CD14-positive monocyte (primary cell): ENCODE results near the gene ONECUT3. TPM values are rescaled to one million over a fixed set of nuclear protein-coding genes. Genes with fewer than 3 reads are reported as not detected.

Experiments
- DNase-seq, 3 donors: peaks; one replicate each; pipeline ENCODE4 v3.0.0-alpha.2; 2011 to 2022
- H2AFZ ChIP-seq: 2 replicates; pipeline ENCODE4 v1.6.0; 2012; ENCODE audit warnings: mild to moderate bottlenecking, low read depth, low read length, inconsistent platforms; ENCODE audit not compliant: insufficient read depth, poor library complexity, severe bottlenecking
- H3K27ac ChIP-seq, 2 donors: 1 replicate in 1 of 2; 2 replicates in 1 of 2; pipeline ENCODE4 v1.5.1; 2012 to 2013; ENCODE audit warnings: low read length in 2 of 2, control low read depth in 1 of 2, inconsistent platforms in 1 of 2, low read depth in 1 of 2, mild to moderate bottlenecking in 1 of 2
- H3K27me3 ChIP-seq, 2 donors: one replicate each; pipeline versions ENCODE4 v1.6.0 to v1.6.1; 2011 to 2013; ENCODE audit warnings: low read length in 2 of 2; ENCODE audit not compliant: control insufficient read depth in 2 of 2, insufficient read depth in 2 of 2
- H3K36me3 ChIP-seq, 2 donors: replicated peaks in 1 of 2; 1 replicate in 1 of 2; 2 replicates in 1 of 2; pipeline versions ENCODE4 v1.5.1 to v1.6.1; 2012 to 2013; ENCODE audit warnings: low read length in 2 of 2, control low read depth in 1 of 2, inconsistent platforms in 1 of 2, mild to moderate bottlenecking in 1 of 2; ENCODE audit not compliant: insufficient read depth in 2 of 2, control insufficient read depth in 1 of 2
- H3K4me1 ChIP-seq, 2 donors: 1 replicate in 1 of 2; 2 replicates in 1 of 2; pipeline versions ENCODE4 v1.5.1 to v1.6.1; 2012 to 2013; ENCODE audit warnings: low read length in 2 of 2, control low read depth in 1 of 2, inconsistent platforms in 1 of 2, mild to moderate bottlenecking in 1 of 2, moderate library complexity in 1 of 2; ENCODE audit not compliant: insufficient read depth in 2 of 2, control insufficient read depth in 1 of 2
- H3K4me2 ChIP-seq: replicated peaks from 2 replicates; pipeline ENCODE3; 2012; ENCODE audit warnings: low read length, moderate library complexity, mild to moderate bottlenecking; ENCODE audit not compliant: poor library complexity, severe bottlenecking; ENCODE audit errors: extremely low read depth
- H3K4me3 ChIP-seq, 3 experiments: fragments of 200-600 bp in 1 of 3; sonication (generic) in 1 of 3; replicated peaks in 1 of 3; 1 replicate in 2 of 3; 2 replicates in 1 of 3; pipeline ENCODE4 v1.5.1; 2011 to 2013; ENCODE audit warnings: low read length in 3 of 3, mild to moderate bottlenecking in 3 of 3, control low read depth in 2 of 3, low read depth in 2 of 3, inconsistent platforms in 1 of 3, moderate library complexity in 1 of 3
- H3K79me2 ChIP-seq: 2 replicates; pipeline ENCODE4 v1.6.0; 2012; ENCODE audit warnings: mild to moderate bottlenecking, control low read depth, inconsistent platforms, low read length, moderate library complexity; ENCODE audit not compliant: insufficient read depth
- H3K9ac ChIP-seq: 2 replicates; pipeline ENCODE4 v1.6.0; 2017; ENCODE audit warnings: low read length, mild to moderate bottlenecking; ENCODE audit not compliant: insufficient read depth, poor library complexity, severe bottlenecking
- H3K9me3 ChIP-seq, 2 donors: replicated peaks in 1 of 2; 1 replicate in 1 of 2; 2 replicates in 1 of 2; pipeline versions ENCODE4 v1.5.1 to v1.6.1; 2012 to 2013; ENCODE audit warnings: low read length in 2 of 2, control low read depth in 1 of 2; ENCODE audit not compliant: control insufficient read depth in 1 of 2, insufficient read depth in 1 of 2
- H4K20me1 ChIP-seq: 2 replicates; pipeline ENCODE4 v1.6.0; 2012; ENCODE audit warnings: mild to moderate bottlenecking, low read length, control low read depth, moderate library complexity; ENCODE audit not compliant: insufficient read depth
- H3K27ac Mint-ChIP-seq, 7 donors: one replicate each; pipeline ENCODE4 v1.8.0; 2020; ENCODE audit warnings: mild to moderate bottlenecking in 7 of 7, mixed read lengths in 7 of 7, moderate library complexity in 6 of 7, inconsistent platforms in 2 of 7
- H3K27me3 Mint-ChIP-seq, 3 donors: one replicate each; pipeline ENCODE4 v1.8.0; 2021 to 2022; ENCODE audit warnings: low read depth in 3 of 3, mild to moderate bottlenecking in 3 of 3, mixed read lengths in 3 of 3, moderate library complexity in 3 of 3, inconsistent platforms in 1 of 3
- H3K36me3 Mint-ChIP-seq, 2 donors: one replicate each; pipeline ENCODE4 v1.8.0; 2020; ENCODE audit warnings: mixed read lengths in 2 of 2, inconsistent platforms in 1 of 2, mild to moderate bottlenecking in 1 of 2
- H3K4me1 Mint-ChIP-seq: one replicate; pipeline ENCODE4 v1.8.0; 2020; ENCODE audit warnings: mild to moderate bottlenecking, mixed read lengths
- H3K4me3 Mint-ChIP-seq, 2 donors: one replicate each; pipeline ENCODE4 v1.8.0; 2020; ENCODE audit warnings: mild to moderate bottlenecking in 2 of 2, mixed read lengths in 2 of 2, moderate library complexity in 1 of 2
- H3K9me3 Mint-ChIP-seq, 7 donors: one replicate each; pipeline ENCODE4 v1.8.0; 2020 to 2022; ENCODE audit warnings: mixed read lengths in 7 of 7, mild to moderate bottlenecking in 6 of 7, moderate library complexity in 6 of 7, inconsistent platforms in 2 of 7
- CTCF ChIP-seq: fragments of 200-600 bp; IDR thresholded peaks from one replicate; pipeline ENCODE4 v1.8.0; 2022; ENCODE audit warnings: antibody characterized with exemption, mild to moderate bottlenecking
- WGBS: methylation state at CpG from one replicate; pipeline ENCODE4 v1.1.5; 2013; ENCODE audit warnings: missing lambda C conversion rate; ENCODE audit not compliant: insufficient coverage; 5-methylcytosine and 5-hydroxymethylcytosine counted together
- intact Hi-C, 2 donors: fragments of 100-400 bp; cut with micrococcal nuclease; formaldehyde crosslinking; loops; one replicate each; pipeline versions ENCODE4 v1.15.0 to v1.15.1; 2023
- polyA plus RNA-seq, 3 donors: library from polyadenylated mRNA; depleted of rRNA in 1 of 3; unstranded in 2 of 3; stranded (reverse) in 1 of 3; fragments of 300-500 nt in 2 of 3; fragments of >200 nt in 1 of 3; fragmentation: Illumina TruSeq in 2 of 3; gene quantifications; 1 replicate in 2 of 3; 2 replicates in 1 of 3; pipeline ENCODE4 v1.2.3, GENCODE V29; 2012 to 2021

The ONECUT3 gene
- polyA plus RNA-seq, 3 donors = not detected

- H3K4me3 Mint-ChIP-seq = peak within 1 kb of the TSS; percentile 97 to 98
- Histone ChIP-seq H3K27ac (peak within 1 kb of the TSS; percentile 82 to 87), H3K9me3 (no peaks in the 10 kb centered on the region), H2AFZ (peak within 1 kb of the TSS; percentile 81), H3K4me3 (peak within 1 kb of the TSS; percentile 60 to 72 (median 63)), H3K4me2 (peak within 1 kb of the TSS; percentile 69), H3K9ac (peak within 1 kb of the TSS; percentile 71), H3K27me3 (no peaks in the 10 kb centered on the region), H4K20me1 (peaks cover 19% of the 10 kb centered on the region), H3K4me1 (peaks cover 19 to 26% of the 10 kb centered on the region in 2 donors), H3K79me2 (no peaks in the 10 kb centered on the region), H3K36me3 (peaks cover 19% of the 10 kb centered on the region in 2 donors)
- peaks cover 18 to 34% of the 10 kb centered on the region in 2 donors for H3K36me3 Mint-ChIP-seq
- peak; percentile 19 for TF ChIP-seq CTCF
- DNase-seq = no peak
- H3K27ac Mint-ChIP-seq = peak within 1 kb of the TSS; percentile 94 to 99 (median 98)
- no peaks in the 10 kb centered on the region for H3K9me3 Mint-ChIP-seq
- intact Hi-C loops = loop anchor here in 1 of 2 donors (5.0 kb wide), 1 partner anchor 245 kb away; the partner anchor contains the start of gene MEX3D
- H3K4me1 Mint-ChIP-seq = peaks cover 16% of the 10 kb centered on the region
- WGBS = under 1% methylated on average over 29 of the region's 48 CpGs
- no peaks in the 10 kb centered on the region for H3K27me3 Mint-ChIP-seq
Observed at GRCh38 chr19:1811942-1812425, 58.7 kb downstream of the ONECUT3 start, which contains the start of gene ATP8B3. ATP8B3 (minus strand) TSS chr19:1812276; CDS start chr19:1811736, 540 bp downstream.

- peak overlapping the region; percentile 60 to 72 (median 63) for H3K4me3 ChIP-seq
- Mint-ChIP-seq H3K4me1 (peaks cover 16% of the 10 kb centered on the region), H3K4me3 (peak overlapping the region; percentile 97 to 98), H3K36me3 (peaks cover 22 to 36% of the 10 kb centered on the region in 2 donors), H3K9me3 (no peaks in the 10 kb centered on the region), H3K27me3 (no peaks in the 10 kb centered on the region), H3K27ac (peak overlapping the region; percentile 94 to 99 (median 98))
- no peaks in the 10 kb centered on the region for H3K9me3 ChIP-seq
- peak overlapping the region; percentile 69 for H3K4me2 ChIP-seq
- H2AFZ ChIP-seq = peak overlapping the region; percentile 81
- H3K36me3 ChIP-seq = peaks cover 25% of the 10 kb centered on the region in 2 donors
- peak overlapping the region; percentile 82 to 87 for H3K27ac ChIP-seq
- peaks cover 22% of the 10 kb centered on the region for H4K20me1 ChIP-seq
- DNase-seq = peak; percentile 93 to 97 (median 94)
- 0% methylated on average over 37 of the region's 47 CpGs for WGBS
- TF ChIP-seq CTCF = peak; percentile 68
- no peaks in the 10 kb centered on the region for H3K27me3 ChIP-seq
- peaks cover 19 to 26% of the 10 kb centered on the region in 2 donors for H3K4me1 ChIP-seq
- H3K79me2 ChIP-seq = no peaks in the 10 kb centered on the region
- intact Hi-C loops = loop anchor here in 1 of 2 donors (5.0 kb wide), 1 partner anchor 245 kb away; the partner anchor contains the start of gene MEX3D
- H3K9ac ChIP-seq = peak overlapping the region; percentile 71
Observed at GRCh38 chr19:1812426-1813191, 59.3 kb downstream of the ONECUT3 start.
